Measurements from ENCODE around the gene F2RL3.

F2RL3 gene

DNA sequence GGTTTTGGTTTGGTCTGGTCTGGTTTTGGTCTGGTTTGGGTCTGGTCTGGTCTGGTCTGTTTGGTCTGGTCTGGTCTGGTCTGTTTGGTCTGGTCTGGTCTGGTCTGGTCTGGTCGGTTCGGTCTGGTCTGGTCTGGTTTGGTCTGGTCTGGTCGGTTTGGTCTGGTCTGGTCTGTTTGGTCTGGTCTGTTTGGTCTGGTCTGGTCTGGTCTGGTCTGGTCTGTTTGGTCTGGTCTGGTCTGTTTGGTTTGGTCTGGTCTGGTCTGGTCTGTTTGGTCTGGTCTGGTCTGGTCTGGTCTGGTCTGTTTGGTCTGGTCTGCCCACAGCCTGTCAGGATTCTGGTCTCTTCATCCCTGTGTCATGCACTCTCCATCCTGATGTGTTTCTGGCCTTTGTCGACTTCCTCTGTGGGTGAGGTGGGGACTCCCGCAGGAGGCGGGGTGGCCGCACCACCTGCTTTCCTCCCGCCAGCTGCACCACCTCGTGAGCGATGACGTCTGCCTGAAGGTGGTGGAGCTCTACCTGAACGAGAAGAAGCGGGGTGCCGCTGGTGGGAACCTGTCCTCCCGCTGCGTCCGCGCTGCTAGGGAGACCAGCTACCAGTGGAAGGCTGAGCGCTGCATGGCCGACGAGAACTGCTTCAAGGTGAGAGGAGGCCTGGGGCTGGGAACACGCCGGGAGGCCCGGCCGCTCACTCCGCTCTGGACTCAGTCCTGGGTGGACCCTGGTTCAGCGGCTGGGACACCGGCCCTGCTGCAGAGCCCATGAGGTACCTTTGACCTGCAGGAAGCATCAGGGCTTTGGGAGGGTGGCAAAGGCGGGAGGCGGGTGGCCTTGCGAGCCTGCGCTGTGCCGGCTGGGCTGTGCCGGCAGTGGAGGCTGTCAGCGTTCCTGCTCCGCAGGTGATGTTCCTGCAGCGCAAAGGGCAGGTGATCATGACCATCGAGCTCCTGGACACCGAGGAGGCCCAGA is 12.9 kb upstream of the F2RL3 start:
- DNase-seq (ENCODE audit: low spot score), result no peak

DNA sequence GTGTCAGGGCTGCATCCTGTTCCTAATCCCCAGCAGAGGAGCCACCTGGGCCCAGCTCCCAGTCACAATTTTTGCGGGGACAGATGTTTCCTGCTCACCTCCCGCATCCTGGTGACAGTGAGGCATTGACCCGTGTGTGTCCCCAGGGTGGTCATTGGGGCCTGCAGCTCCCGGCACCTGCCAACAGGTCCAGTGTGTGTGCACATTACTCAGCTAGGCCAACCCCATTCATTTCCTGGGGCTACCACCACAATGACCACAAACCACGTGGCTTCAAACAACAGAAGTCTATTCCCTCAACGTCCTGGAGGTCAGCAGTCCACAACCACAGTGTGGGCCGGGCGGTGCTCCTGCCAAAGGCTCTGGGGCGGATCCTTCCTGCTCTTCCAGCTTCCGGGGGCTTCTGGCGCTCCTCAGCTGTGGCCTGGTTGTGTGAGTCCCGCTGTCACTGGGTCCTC is 11.9 kb upstream of the F2RL3 start:
- no peak for DNase-seq (ENCODE audit: low spot score)

DNA sequence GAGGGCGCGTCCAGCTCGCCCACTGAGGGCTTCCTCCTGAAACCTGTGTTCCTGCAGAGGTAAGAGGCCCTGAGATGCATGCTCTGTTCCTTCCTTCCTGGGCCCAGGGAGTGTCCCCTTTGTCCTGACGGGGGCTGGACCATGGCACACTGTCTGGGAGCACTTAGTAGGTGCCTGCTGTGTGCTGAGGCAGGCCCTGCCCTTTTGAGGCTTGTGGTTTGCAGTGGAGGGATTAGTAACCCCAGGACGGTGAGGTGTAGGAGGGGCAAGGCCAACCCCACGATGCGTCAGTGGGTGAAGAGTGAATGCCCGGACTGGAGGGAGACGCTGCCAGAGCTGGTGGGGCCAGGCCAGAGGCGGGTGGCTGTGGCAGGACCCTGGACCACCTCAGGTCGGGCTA is 11.2 kb upstream of the F2RL3 start:
- no peak for DNase-seq (ENCODE audit: low spot score)

DNA sequence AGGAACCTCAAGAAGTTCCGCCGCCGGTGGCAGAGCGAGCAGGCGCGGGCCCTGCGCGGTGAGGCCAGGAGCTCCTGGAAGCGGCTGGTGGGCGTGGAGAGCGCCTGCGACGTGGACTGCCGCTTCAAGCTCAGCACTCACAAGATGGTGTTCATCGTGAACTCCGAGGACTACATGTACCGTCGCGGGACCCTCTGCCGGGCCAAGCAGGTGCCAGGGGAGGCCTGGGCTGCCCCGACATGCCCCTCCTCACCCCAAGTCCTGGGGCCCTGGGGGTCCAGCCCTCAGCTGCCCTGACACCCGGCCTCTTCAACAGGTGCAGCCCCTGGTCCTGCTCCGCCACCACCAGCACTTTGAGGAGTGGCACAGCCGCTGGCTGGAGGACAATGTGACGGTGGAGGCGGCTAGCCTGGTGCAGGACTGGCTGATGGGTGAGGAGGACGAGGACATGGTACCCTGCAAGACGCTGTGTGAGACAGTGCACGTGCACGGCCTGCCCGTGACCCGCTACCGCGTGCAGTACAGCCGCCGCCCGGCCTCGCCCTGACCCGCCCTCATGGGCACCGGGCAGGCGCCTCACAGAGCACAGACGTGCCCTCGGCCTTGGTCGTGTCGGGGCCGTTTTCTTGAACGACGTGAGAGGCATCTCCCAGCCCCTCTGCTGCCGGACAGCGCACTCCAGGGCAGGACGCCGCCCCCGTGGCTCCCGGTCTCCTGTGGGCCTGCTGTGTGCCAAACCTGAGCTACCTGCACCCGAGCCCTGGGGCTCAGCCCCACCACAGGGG is 10.4 kb upstream of the F2RL3 start:
- DNase-seq (ENCODE audit: low spot score), result no peak

DNA sequence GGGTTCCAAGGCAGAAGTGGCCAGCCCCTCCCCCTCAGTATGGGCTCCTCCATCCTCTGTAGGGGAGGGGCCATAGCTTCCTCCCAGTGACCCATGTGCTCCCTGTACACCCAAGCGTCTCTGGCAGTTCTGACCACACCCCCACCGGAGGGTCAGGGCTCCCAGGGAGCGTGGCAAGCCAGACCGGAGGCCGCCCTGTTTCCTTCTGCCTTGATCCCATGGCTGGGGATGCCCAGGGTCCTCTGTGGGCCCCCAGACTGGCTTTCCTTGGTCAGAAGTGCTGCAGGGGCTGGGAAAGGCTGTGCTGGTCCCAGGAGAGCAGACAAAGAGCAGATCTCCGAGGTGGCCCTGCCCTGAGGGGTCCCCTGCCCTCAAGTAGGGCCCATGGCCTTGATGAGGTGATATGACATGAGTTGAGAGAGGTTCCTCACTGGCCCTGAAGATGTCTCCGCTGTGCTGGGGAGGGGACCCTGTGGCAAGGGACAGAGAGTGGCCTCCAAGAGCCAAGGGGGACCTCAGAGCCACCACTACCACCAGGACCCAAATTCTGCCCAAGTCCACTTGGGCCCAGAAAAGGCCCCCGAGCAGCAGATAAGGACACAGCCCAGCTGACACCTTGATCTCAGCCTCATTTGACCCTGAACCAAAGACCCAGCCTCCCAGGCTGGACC is 7.8 kb upstream of the F2RL3 start:
- DNase-seq (ENCODE audit: low spot score), result no peak

DNA sequence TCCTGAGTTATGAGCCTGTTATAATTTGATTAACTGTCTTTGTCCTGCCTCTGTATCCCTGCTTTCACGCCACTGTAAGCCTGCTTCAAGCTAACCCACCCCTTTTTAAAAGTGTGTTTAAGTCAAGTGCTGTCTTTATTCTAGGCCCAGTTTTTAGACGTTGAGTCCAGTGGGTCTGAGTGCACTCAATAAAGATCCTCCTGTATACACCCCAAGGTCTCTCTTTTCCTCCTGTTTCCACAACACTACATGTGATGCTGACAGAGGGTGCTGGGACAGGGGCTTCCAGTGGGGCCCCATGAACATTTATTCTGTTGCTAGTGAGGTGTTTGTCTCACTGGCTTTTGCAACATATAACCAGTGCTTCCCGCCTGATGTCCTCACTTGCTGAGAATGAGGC is 6.7 kb upstream of the F2RL3 start:
- DNase-seq (ENCODE audit: low spot score), result no peak

DNA sequence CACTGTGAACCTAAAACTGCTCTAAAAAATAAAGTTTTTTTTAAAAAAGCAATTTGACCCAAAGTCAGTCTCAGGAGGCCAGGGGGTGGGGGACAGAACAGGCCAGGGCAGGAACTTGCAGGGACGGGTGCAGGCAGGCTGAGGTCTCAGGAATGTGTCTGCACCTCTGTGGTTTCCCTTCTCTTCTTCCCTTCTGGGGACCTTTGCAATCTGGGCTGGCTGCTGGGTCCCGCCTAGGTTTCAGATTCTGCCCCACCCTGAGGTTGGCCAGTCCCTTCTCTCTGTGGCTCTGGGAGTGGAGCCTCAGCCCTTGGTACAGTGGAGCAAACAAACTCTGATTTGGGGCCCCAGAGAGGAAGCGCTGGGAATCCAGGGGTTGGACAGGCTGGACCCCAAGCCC is 5.3 kb upstream of the F2RL3 start:
- no peak for DNase-seq (ENCODE audit: low spot score)

DNA sequence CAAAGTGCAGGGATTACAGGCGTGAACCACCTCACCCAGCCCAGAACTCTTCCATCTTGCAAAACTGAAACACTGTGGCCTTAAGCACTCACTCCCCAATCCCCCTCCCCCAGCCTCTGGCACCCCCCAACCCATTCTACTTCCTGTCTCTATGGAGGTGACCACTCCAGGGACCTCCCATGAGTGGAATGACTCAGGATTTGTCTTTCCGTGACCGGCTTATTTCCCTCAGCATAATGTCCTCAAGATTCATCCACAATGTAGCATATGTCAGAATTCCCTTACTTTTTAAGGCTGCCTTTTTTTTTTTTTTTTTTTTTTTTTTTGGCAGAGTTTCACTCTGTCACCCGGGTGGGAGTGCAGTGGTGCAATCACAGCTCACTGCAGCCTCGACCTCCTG is 3.6 kb upstream of the F2RL3 start:
- DNase-seq (ENCODE audit: low spot score), result no peak

DNA sequence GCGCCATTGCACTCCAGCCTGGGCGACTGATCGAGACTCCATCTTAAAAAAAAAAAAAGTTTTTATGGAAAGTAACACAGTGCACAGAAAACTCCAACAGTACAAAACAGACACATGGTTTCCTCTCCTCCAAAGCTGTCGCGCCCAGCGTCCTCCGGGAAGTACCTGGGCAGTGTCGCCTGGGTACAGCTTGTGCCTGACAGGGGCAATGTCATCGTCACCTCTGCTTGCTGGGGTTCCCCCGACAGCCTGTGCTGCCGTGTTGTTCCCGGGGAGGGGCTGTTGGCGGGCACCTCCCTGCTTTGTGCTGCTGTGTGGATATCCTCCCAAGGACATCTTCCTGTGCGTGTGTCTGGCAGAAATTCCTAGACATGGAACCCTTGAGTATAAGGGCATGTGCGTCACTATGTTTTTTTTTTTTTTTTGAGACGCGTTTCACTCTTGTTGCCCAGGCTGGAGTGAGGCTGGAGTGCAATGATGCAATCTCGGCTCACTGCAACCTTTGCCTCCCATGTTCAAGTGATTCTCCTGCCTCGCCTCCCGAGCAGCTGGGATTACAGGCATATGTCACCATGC is 2.4 kb upstream of the F2RL3 start:
- no peak for DNase-seq (ENCODE audit: low spot score)

DNA sequence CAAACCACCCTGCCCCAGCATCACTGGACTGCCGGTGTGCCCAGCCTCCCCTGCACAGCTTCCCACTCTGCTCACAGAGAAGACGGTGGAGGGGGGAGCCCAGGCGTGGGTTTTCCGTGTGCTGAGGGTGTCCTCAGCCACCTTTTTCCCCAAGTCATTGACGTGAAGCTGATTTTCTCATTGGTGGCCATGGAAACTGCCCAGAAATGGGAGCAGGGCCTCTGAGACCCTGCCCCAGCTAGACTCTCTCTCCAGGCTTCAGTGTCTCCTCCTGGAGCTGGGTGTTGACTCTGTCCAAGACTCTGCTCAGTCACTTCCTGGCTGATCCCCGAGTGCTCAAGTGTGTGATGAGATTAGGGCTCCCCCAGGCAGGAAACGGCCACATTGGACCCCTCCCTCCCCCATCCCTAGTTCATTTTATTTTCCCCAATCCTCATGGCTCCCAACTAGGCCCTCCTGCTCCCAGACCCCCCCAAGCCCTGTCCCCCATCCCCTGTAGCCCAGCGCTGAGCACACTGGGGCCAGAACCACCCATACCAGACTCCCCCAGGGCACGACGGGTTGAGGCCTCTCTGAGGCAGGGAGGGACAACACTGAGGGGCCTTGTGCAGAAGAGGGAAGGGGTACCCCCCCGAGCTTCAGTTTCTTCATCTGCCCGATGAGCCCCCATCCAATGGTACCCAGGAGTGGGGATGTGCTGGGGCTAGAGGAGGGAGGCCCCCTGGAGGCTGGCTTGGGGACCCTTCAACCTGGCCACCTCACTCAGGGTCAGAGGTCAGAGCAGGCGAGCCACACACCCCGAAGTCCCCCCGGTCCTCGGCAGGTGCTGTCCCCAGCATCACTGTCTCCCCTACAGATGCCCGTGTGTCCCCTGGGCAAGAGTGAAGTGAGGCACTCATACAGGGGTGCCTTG is 1.2 kb upstream of the F2RL3 start:
- no peak for DNase-seq (ENCODE audit: low spot score)

DNA sequence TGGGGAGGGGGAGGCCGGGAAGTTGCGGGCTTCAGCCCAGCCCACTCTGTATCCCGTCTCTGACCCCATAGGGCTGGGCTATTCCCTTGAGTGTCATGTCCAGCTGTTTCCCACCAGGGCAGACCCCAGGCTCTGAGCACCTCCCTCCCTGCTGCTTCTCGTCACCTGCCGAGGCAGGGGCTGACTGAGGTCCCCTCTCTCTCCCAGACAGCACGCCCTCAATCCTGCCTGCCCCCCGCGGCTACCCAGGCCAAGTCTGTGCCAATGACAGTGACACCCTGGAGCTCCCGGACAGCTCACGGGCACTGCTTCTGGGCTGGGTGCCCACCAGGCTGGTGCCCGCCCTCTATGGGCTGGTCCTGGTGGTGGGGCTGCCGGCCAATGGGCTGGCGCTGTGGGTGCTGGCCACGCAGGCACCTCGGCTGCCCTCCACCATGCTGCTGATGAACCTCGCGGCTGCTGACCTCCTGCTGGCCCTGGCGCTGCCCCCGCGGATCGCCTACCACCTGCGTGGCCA is 625 bp downstream of the F2RL3 start:
- DNase-seq (ENCODE audit: low spot score), result no peak

DNA sequence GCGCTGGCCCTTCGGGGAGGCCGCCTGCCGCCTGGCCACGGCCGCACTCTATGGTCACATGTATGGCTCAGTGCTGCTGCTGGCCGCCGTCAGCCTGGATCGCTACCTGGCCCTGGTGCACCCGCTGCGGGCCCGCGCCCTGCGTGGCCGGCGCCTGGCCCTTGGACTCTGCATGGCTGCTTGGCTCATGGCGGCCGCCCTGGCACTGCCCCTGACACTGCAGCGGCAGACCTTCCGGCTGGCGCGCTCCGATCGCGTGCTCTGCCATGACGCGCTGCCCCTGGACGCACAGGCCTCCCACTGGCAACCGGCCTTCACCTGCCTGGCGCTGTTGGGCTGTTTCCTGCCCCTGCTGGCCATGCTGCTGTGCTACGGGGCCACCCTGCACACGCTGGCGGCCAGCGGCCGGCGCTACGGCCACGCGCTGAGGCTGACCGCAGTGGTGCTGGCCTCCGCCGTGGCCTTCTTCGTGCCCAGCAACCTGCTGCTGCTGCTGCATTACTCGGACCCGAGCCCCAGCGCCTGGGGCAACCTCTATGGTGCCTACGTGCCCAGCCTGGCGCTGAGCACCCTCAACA is 1.2 kb downstream of the F2RL3 start:
- no peak for DNase-seq (ENCODE audit: low spot score)

DNA sequence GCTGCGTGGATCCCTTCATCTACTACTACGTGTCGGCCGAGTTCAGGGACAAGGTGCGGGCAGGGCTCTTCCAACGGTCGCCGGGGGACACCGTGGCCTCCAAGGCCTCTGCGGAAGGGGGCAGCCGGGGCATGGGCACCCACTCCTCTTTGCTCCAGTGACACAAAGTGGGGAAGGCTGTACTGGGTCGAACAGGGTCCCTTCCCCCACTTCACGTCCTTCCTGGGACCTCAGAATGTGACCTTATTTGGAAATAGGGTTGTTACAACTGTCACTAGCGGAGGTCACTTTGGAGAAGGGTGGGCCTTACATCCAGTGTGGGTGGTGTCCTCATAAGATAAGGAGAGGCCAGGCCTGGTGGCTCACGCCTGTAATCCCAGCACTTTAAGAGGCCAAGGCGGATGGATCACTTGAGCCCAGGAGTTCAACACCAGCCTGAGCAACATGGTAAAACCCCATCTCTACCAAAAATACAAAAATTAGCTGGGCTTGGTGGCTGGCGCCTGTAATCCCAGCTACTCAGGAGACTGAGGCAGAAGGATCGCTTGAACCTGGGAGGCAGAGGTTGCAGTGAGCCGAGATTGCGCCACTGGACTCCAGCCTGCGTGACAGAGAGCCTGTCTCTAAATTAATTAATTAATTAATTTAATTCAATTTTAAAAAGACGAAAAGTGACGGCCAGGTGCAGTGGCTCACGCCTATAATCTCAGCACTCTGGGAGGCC is 1.8 kb downstream of the F2RL3 start:
- DNase-seq (ENCODE audit: low spot score), result no peak

DNA sequence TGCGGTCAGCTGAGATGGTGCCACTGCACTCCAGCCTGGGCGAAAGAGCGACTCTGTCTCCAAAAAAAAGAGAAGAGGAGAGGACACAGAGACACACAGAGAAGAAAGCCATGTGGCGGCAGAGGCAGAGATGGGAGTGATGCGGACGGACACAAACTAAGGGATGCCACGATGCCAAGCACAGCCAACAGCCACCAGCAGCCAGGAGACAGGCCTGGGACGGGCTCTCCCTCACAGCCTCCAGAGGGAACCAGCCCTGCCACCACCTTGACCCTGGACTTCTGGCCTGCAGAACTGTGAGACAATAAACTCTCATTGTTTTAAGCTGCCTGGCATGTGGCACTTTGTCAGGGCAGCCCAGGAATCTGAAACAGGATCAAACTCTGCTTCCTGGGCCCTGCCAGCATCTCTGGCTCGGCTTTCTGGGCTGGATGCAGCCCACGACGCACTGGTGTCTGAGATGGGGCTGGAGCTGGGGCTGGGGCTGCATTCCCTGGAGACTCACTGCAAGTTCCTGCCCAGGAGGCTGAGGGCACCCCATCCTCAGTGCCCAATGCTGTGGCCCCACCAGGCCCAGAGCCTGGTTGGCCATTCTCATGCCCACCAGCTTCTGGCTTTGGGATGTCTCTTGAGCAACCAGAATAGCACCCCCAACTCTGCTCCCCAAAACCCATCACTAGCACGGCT is 3.0 kb downstream of the F2RL3 start:
- no peak for DNase-seq (ENCODE audit: low spot score)

DNA sequence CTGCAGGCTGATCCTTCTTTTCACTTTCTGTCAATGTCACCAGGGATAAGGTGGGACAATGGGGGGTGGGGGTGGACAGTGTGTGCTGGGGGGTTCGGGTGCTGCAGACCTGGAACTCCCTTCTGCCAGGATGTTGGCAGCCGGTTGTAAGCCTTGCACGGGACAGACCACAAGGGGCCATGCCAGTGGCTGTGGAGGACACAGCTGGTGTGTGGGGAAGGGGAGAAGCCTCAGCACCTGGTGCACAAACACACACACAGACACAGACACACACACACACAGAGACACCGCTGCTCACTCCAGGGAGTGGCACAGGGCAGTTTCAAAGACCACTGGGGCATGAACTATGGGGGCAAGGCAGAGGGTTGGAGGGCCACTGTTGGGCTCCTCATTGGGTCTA is 3.6 kb downstream of the F2RL3 start:
- no peak for DNase-seq (ENCODE audit: low spot score)

DNA sequence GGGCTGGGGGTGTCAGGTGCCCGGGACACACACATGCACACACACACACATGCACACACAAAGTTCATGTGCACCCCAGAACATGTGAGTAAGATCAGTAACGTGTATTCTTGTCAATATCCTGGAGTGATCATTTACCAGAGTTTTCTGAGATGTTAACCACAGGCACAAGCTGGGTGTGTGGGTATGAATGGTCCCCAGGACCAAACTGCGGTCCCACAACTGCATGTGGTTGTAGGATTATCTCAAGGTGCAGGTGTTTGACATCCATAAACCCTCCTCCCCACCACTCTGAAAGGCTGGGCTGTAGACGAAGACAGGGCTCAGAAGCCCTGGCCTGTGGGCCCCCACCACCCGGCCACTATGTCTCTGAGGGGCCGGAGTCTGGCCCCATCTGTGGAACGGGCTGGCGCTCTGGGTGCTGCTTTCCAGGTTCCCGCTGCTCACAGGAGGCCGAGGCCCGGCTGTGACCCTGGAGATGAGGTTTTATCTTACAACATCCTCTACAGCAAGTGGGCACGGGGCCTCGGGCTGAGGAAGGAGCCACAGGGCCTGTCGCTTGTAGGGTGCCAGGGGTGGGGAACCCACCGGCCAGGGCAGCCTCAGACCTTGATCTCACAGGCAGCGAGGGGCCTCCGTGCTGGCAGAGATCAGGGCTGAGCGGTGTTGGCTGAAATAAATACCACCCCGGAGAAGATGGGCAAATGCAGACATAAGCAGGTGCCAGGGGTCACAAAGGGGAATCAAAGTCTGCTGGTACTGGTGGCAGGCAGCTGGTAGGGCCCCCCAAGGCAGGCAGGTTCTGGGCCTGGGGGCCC is 4.3 kb downstream of the F2RL3 start:
- DNase-seq (ENCODE audit: low spot score), result no peak

DNA sequence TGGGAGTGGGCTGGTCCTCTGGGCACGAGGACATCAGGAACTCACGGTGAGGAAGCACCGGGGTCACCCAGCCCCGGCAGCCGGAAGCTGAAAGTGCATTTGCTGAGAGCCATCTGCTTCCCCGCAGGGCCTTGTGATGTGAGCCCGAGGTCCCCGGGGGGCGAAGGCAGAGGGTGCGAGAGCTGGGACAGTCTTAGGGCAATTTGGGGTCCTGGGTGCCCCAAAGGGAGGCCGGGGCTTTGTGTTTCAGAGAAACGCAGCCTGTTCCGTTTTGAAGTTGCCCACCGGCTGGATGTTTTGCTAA is 4.8 kb downstream of the F2RL3 start:
- DNase-seq (ENCODE audit: low spot score), result no peak

DNA sequence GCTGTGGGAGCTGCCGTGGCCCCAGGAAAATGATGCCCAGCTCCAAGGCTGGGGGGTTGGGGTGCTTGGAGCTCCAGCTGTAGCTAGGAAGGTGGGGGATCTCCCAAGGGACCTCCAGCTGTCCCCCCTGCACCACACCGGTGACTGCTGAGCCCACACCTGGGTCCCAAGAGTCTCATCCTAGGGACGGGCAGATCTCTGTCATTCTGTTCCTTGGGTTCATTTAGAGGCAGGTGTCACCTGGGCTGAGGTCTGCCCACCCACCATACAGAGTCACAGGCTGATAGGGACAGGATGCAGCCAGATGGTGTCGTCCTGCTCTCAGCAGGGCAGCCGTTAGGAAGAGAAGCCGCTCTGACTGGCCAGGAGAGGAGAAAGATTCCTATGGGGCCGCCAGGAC is 5.3 kb downstream of the F2RL3 start:
- DNase-seq (ENCODE audit: low spot score), result no peak

All from CD4-positive, alpha-beta T cell treated with Interleukin-15 for 4 hours (primary cell).